Stimulated activated CD4-positive, alpha-beta T cell treated with anti-CD3 and anti-CD28 coated beads, Interleukin-2, amount 100 ng/mL, for 48 hours (primary cell): ENCODE data around the gene F7.
"Not testable (repeated sequence)": the region's sequence is repeated elsewhere in the genome, so short reads cannot be mapped to it uniquely, and the experiment has no call there.

Experiments
- DNase-seq, 2 donors: peaks; one replicate each; pipeline ENCODE4 v3.0.0-alpha.2; 2020

F7 gene

GRCh38 chr13:113105921-113106452 lies 396 bp downstream of the F7 start:
- no peak for DNase-seq

GRCh38 chr13:113106711-113107351 lies 1.2 kb downstream of the F7 start:
- DNase-seq: no peak

GRCh38 chr13:113108521-113108920 lies 2.9 kb downstream of the F7 start:
- not testable (repeated sequence) for DNase-seq

GRCh38 chr13:113109151-113110047 lies 3.8 kb downstream of the F7 start:
- DNase-seq: no peak

- no peak for DNase-seq
These were observed 4.7 kb downstream of the F7 start for GRCh38 chr13:113110048-113110851.

GRCh38 chr13:113110852-113111315 lies 5.3 kb downstream of the F7 start:
- no peak for DNase-seq

- DNase-seq: not testable (repeated sequence)
These were observed 6.2 kb downstream of the F7 start for GRCh38 chr13:113111821-113112220.

GRCh38 chr13:113112475-113112874 lies 6.9 kb downstream of the F7 start:
- DNase-seq: not testable (repeated sequence)

GRCh38 chr13:113112893-113113845 lies 7.6 kb downstream of the F7 start:
- no peak for DNase-seq

- no peak for DNase-seq
These were observed 8.3 kb downstream of the F7 start for GRCh38 chr13:113113846-113114271.

GRCh38 chr13:113114511-113115362 lies 9.1 kb downstream of the F7 start:
- DNase-seq: no peak

- DNase-seq: no peak
These were observed 10.0 kb downstream of the F7 start for GRCh38 chr13:113115363-113116205.

GRCh38 chr13:113116206-113116800 lies 10.7 kb downstream of the F7 start:
- no peak for DNase-seq

- DNase-seq: no peak
These were observed 11.3 kb downstream of the F7 start for GRCh38 chr13:113116871-113117271.

- no peak for DNase-seq
These were observed 11.8 kb downstream of the F7 start for GRCh38 chr13:113117335-113117872.

GRCh38 chr13:113117911-113118260 lies 12.3 kb downstream of the F7 start:
- no peak for DNase-seq

GRCh38 chr13:113118261-113119021 lies 12.8 kb downstream of the F7 start:
- no peak for DNase-seq

GRCh38 chr13:113119166-113119821 lies 13.7 kb downstream of the F7 start:
- DNase-seq: no peak
